Measurements from ENCODE around the gene AKAP11. TPM values are rescaled to one million over a fixed set of nuclear protein-coding genes. Genes with fewer than 3 reads are reported as not detected.

AKAP11 gene
- polyA plus RNA-seq, 3 donors = 1.2 to 6.8 (median 1.7) TPM

- Histone ChIP-seq H3K4me1 (ENCODE audit: control insufficient read depth in 1 of 2, insufficient read depth in 2 of 2, low read length in 2 of 2) (no peaks in the 10 kb centered on the region), H3K36me3 (replicated peaks in 1 of 2; ENCODE audit: control insufficient read depth in 1 of 2, insufficient read depth in 2 of 2, low read length in 2 of 2) (no peaks in the 10 kb centered on the region), H3K4me2 (replicated peaks; ENCODE audit: extremely low read depth, low read length, poor library complexity, severe bottlenecking) (no peak overlapping the region), H3K9me3 (replicated peaks in 1 of 2; ENCODE audit: control insufficient read depth in 1 of 2, insufficient read depth in 1 of 2, low read length in 2 of 2) (no peaks in the 10 kb centered on the region), H3K9ac (ENCODE audit: insufficient read depth, low read length, poor library complexity, severe bottlenecking) (no peak overlapping the region), H4K20me1 (ENCODE audit: insufficient read depth, low read length) (no peaks in the 10 kb centered on the region), H2AFZ (ENCODE audit: insufficient read depth, low read depth, low read length, poor library complexity, severe bottlenecking) (no peak overlapping the region), H3K27ac (ENCODE audit: low read depth in 1 of 2, low read length in 2 of 2) (no peak overlapping the region), H3K27me3 (ENCODE audit: control insufficient read depth in 2 of 2, insufficient read depth in 2 of 2, low read length in 2 of 2) (no peaks in the 10 kb centered on the region), H3K4me3 (replicated peaks in 1 of 3; ENCODE audit: low read depth in 2 of 3, low read length in 3 of 3) (no peak overlapping the region), H3K79me2 (ENCODE audit: insufficient read depth, low read length) (no peaks in the 10 kb centered on the region)
- 94% methylated on average over 2 of the region's 4 CpGs for WGBS (ENCODE audit: insufficient coverage)
- Mint-ChIP-seq H3K9me3 (no peaks in the 10 kb centered on the region), H3K4me3 (no peak overlapping the region), H3K4me1 (no peaks in the 10 kb centered on the region), H3K27ac (no peak overlapping the region), H3K36me3 (peaks cover 0 to 4% of the 10 kb centered on the region in 2 donors), H3K27me3 (ENCODE audit: low read depth in 3 of 3) (no peaks in the 10 kb centered on the region)
- no peak for DNase-seq
- no peak for TF ChIP-seq CTCF (IDR thresholded peaks at IDR 0.05)
- intact Hi-C loops (cut with micrococcal nuclease) = no loop called here
Measured at GRCh38 chr13:42232671-42233070, 39.3 kb upstream of the AKAP11 start.

- H3K9me3 Mint-ChIP-seq = no peaks in the 10 kb centered on the region
- no peak overlapping the region for H3K4me2 ChIP-seq (replicated peaks; ENCODE audit: extremely low read depth, low read length, poor library complexity, severe bottlenecking)
- no peak for TF ChIP-seq CTCF (IDR thresholded peaks at IDR 0.05)
- H3K36me3 ChIP-seq (replicated peaks in 1 of 2; ENCODE audit: control insufficient read depth in 1 of 2, insufficient read depth in 2 of 2, low read length in 2 of 2) = no peaks in the 10 kb centered on the region
- WGBS (ENCODE audit: insufficient coverage) = no CpG with 5 or more reads among the region's 1 CpG
- no peaks in the 10 kb centered on the region for H3K9me3 ChIP-seq (replicated peaks in 1 of 2; ENCODE audit: control insufficient read depth in 1 of 2, insufficient read depth in 1 of 2, low read length in 2 of 2)
- no peaks in the 10 kb centered on the region for H3K27me3 ChIP-seq (ENCODE audit: control insufficient read depth in 2 of 2, insufficient read depth in 2 of 2, low read length in 2 of 2)
- H3K4me1 ChIP-seq (ENCODE audit: control insufficient read depth in 1 of 2, insufficient read depth in 2 of 2, low read length in 2 of 2) = no peaks in the 10 kb centered on the region
- DNase-seq = no peak
- H2AFZ ChIP-seq (ENCODE audit: insufficient read depth, low read depth, low read length, poor library complexity, severe bottlenecking) = no peak overlapping the region
- no peak overlapping the region for H3K9ac ChIP-seq (ENCODE audit: insufficient read depth, low read length, poor library complexity, severe bottlenecking)
- no peaks in the 10 kb centered on the region for H3K27me3 Mint-ChIP-seq (ENCODE audit: low read depth in 3 of 3)
- no peak overlapping the region for H3K4me3 ChIP-seq (replicated peaks in 1 of 3; ENCODE audit: low read depth in 2 of 3, low read length in 3 of 3)
- H3K27ac Mint-ChIP-seq = peak overlapping the region in 1 of 7 donors; percentile 49
- no peak overlapping the region for H3K27ac ChIP-seq (ENCODE audit: low read depth in 1 of 2, low read length in 2 of 2)
- H3K4me3 Mint-ChIP-seq = no peak overlapping the region
- intact Hi-C loops (cut with micrococcal nuclease) = no loop called here
- peaks cover 0 to 4% of the 10 kb centered on the region in 2 donors for H3K36me3 Mint-ChIP-seq
- H4K20me1 ChIP-seq (ENCODE audit: insufficient read depth, low read length) = no peaks in the 10 kb centered on the region
- no peaks in the 10 kb centered on the region for H3K79me2 ChIP-seq (ENCODE audit: insufficient read depth, low read length)
- no peaks in the 10 kb centered on the region for H3K4me1 Mint-ChIP-seq
Measured at GRCh38 chr13:42233726-42234125, 38.2 kb upstream of the AKAP11 start.
